Omental fat pad (tissue), 4 donors: ENCODE results near the gene PTP4A1. TPM values are rescaled to one million over a fixed set of nuclear protein-coding genes. Genes with fewer than 3 reads are reported as not detected.

Experiments used
- ATAC-seq: fragments of 150-250 bp; one replicate; pipeline ENCODE4 v1.9.1; 2016; ENCODE audit warnings: mild to moderate bottlenecking, moderate library complexity; ENCODE audit not compliant: low FRiP score
- DNase-seq: peaks from one replicate; pipeline ENCODE4 v3.0.0-alpha.2; 2019; ENCODE audit warnings: low spot score
- total RNA-seq, 4 donors: library from RNA; depleted of rRNA; stranded (reverse); fragments of >200 nt; gene quantifications; one replicate each; pipeline ENCODE4 v1.1.0, GENCODE V29; 2016
- TF ChIP-seq, protein P1 (sequence below), 3 donors: fragments of 450-650 bp; IDR thresholded peaks; one replicate each; pipeline ENCODE4 v1.5.1; 2016 to 2017; ENCODE audit warnings: antibody characterized with exemption in 3 of 3, mild to moderate bottlenecking in 3 of 3, moderate library complexity in 2 of 3

Gene PTP4A1
- total RNA-seq, 4 donors from 2014 or later = 24.7 to 43.6 (median 33.8) TPM

GRCh38 chr6:63574554-63574900 is 2.2 kb downstream of the PTP4A1 start:
- TF ChIP-seq, protein P1, sequence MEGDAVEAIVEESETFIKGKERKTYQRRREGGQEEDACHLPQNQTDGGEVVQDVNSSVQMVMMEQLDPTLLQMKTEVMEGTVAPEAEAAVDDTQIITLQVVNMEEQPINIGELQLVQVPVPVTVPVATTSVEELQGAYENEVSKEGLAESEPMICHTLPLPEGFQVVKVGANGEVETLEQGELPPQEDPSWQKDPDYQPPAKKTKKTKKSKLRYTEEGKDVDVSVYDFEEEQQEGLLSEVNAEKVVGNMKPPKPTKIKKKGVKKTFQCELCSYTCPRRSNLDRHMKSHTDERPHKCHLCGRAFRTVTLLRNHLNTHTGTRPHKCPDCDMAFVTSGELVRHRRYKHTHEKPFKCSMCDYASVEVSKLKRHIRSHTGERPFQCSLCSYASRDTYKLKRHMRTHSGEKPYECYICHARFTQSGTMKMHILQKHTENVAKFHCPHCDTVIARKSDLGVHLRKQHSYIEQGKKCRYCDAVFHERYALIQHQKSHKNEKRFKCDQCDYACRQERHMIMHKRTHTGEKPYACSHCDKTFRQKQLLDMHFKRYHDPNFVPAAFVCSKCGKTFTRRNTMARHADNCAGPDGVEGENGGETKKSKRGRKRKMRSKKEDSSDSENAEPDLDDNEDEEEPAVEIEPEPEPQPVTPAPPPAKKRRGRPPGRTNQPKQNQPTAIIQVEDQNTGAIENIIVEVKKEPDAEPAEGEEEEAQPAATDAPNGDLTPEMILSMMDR (IDR thresholded peaks at IDR 0.05) = no peak
- DNase-seq (no peak), ATAC-seq (no peak)

GRCh38 chr6:63576147-63576772 is 4.0 kb downstream of the PTP4A1 start:
- ATAC-seq = no peak
- DNase-seq = no peak
- TF ChIP-seq, protein P1 (IDR thresholded peaks at IDR 0.05) = no peak

DNA sequence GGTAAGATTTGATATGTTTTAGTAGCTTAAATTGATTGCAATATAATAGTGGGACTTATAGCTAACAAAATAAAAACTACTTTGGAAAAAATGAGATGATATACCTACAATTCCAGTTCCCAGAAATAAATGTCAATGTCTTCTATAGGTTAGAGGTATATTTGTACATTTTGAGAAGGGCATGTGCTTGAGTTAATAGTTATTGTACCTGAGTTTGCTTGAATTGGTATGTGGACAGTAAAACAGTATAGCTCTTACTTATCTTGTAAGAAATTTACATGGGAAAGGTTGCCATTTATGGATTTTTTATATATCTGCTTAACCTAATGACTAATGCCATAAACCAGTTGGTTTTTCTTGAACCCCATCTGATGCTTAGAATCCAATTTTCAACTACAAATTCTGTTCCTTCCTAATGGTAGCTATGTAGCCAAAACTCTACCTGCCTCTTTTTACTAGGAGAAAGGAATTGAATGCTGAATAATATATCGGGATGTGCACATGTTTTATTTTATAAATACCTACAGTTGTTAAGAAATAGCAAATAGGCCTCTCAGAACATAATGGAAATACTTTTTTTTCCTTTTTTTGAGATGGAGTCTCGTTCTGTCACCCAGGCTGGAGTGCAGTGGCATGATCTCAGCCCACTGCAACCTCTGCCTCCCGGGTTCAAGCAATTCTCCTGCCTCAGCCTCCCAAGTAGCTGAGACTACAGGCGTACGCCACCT is 4.9 kb downstream of the PTP4A1 start:
- ATAC-seq (no peak), DNase-seq (no peak)
- TF ChIP-seq, protein P1 (IDR thresholded peaks at IDR 0.05) = no peak

- DNase-seq (no peak), ATAC-seq (no peak)
- TF ChIP-seq, protein P1 (IDR thresholded peaks at IDR 0.05) = no peak
Observed at GRCh38 chr6:63578757-63579156, 6.5 kb downstream of the PTP4A1 start.

DNA sequence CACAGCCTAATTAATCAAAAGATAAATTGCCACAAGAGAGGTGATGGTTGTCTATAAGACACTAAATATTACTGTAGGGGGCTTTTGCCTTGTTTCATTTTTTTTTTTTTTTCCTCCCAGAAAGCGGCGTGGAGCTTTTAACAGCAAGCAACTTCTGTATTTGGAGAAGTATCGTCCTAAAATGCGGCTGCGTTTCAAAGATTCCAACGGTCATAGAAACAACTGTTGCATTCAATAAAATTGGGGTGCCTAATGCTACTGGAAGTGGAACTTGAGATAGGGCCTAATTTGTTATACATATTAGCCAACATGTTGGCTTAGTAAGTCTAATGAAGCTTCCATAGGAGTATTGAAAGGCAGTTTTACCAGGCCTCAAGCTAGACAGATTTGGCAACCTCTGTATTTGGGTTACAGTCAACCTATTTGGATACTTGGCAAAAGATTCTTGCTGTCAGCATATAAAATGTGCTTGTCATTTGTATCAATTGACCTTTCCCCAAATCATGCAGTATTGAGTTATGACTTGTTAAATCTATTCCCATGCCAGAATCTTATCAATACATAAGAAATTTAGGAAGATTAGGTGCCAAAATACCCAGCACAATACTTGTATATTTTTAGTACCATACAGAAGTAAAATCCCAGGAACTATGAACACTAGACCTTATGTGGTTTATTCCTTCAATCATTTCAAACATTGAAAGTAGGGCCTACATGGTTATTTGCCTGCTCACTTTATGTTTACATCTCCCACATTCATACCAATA is 7.8 kb downstream of the PTP4A1 start:
- ATAC-seq (no peak), DNase-seq (no peak)
- TF ChIP-seq, protein P1 (IDR thresholded peaks at IDR 0.05) = no peak

DNA sequence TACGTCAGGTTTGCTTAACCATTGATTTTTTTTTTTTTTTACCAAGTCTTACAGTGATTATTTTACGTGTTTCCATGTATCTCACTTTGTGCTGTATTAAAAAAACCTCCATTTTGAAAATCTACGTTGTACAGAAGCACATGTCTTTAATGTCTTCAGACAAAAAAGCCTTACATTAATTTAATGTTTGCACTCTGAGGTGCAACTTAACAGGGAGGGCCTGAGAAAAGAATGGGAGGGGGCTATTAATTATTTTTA is 8.4 kb downstream of the PTP4A1 start:
- TF ChIP-seq, protein P1 (IDR thresholded peaks at IDR 0.05) = no peak
- DNase-seq (no peak), ATAC-seq (no peak)
